Large intestine (tissue), 12 donors: ENCODE results near the gene OTUD6A. TPM values are rescaled to one million over a fixed set of nuclear protein-coding genes. Genes with fewer than 3 reads are reported as not detected.

Source experiments
- DNase-seq, 2 donors: peaks; one replicate each; pipeline versions ENCODE4 v3.0.0 to v3.0.0-alpha.2; 2013
- H3K27ac ChIP-seq: one replicate; pipeline ENCODE4 v1.5.1; 2013; ENCODE audit warnings: low read length
- H3K27me3 ChIP-seq: 2 replicates; pipeline ENCODE4 v1.6.1; 2013; ENCODE audit warnings: low read length; ENCODE audit not compliant: control insufficient read depth, insufficient read depth
- H3K36me3 ChIP-seq: 2 replicates; pipeline ENCODE4 v1.6.1; 2013; ENCODE audit warnings: low read length; ENCODE audit not compliant: control insufficient read depth, insufficient read depth
- H3K4me1 ChIP-seq: one replicate; pipeline ENCODE4 v1.6.1; 2013; ENCODE audit warnings: low read length; ENCODE audit not compliant: control insufficient read depth, insufficient read depth
- H3K4me3 ChIP-seq: one replicate; pipeline ENCODE4 v1.5.1; 2013; ENCODE audit warnings: low read length
- H3K9me3 ChIP-seq: one replicate; pipeline ENCODE4 v1.6.1; 2013; ENCODE audit warnings: mild to moderate bottlenecking, low read depth, low read length, moderate library complexity; ENCODE audit not compliant: control insufficient read depth
- WGBS: methylation state at CpG from one replicate; pipeline ENCODE4 v1.1.5; 2013; ENCODE audit warnings: low lambda C conversion rate; ENCODE audit not compliant: insufficient coverage; 5-methylcytosine and 5-hydroxymethylcytosine counted together
- long read RNA-seq, 11 donors: transcript quantifications; one replicate each; lab custom pipeline, GENCODE V29; 2026
- polyA plus RNA-seq: library from polyadenylated mRNA; unstranded; fragments of 120-200 nt; gene quantifications from one replicate; pipeline ENCODE4 v1.2.1, GENCODE V29; 2013

OTUD6A gene
- polyA plus RNA-seq, result not detected
- long read RNA-seq, donor 1, result 0 reads
- long read RNA-seq, donor 2, result 0 reads
- long read RNA-seq, donor 3, result 0 reads
- long read RNA-seq, donor 4, result 0 reads
- long read RNA-seq, donor 5, result 0 reads
- long read RNA-seq, donor 6, result 0 reads
- long read RNA-seq, donor 7, result 0 reads
- long read RNA-seq, donor 8, result 0 reads
- long read RNA-seq, donor 9, result 0 reads
- long read RNA-seq, donor 10, result 0 reads
- long read RNA-seq, donor 11, result 0 reads

GRCh38 chrX:70062076-70062475 is at the start of gene OTUD6A:
TSS of gene OTUD6A (plus strand) at chrX:70062457. CDS start at chrX:70062525, 68 bp downstream.
- no peaks in the 10 kb centered on the region for H3K27me3 ChIP-seq
- WGBS, result no CpG with 5 or more reads among the region's 14 CpGs
- no peaks in the 10 kb centered on the region for H3K9me3 ChIP-seq
- no peaks in the 10 kb centered on the region for H3K36me3 ChIP-seq
- no peak for DNase-seq
- no peak within 1 kb of the TSS for H3K4me3 ChIP-seq
- no peak within 1 kb of the TSS for H3K27ac ChIP-seq
- H3K4me1 ChIP-seq, result no peaks in the 10 kb centered on the region

GRCh38 chrX:70012756-70013155 is 49.5 kb upstream of the OTUD6A start:
- no peaks in the 10 kb centered on the region for H3K36me3 ChIP-seq
- no peak overlapping the region for H3K4me3 ChIP-seq
- H3K9me3 ChIP-seq, result no peaks in the 10 kb centered on the region
- DNase-seq, result no peak
- peaks cover 11% of the 10 kb centered on the region for H3K4me1 ChIP-seq
- no CpG with 5 or more reads among the region's 4 CpGs for WGBS
- H3K27me3 ChIP-seq, result no peaks in the 10 kb centered on the region
- H3K27ac ChIP-seq, result no peak overlapping the region

GRCh38 chrX:70013466-70014381 is 48.5 kb upstream of the OTUD6A start:
- H3K36me3 ChIP-seq, result no peaks in the 10 kb centered on the region
- WGBS, result no CpG with 5 or more reads among the region's 5 CpGs
- no peaks in the 10 kb centered on the region for H3K27me3 ChIP-seq
- H3K27ac ChIP-seq, result peak overlapping the region; percentile 73
- peak; percentile 44 to 73 for DNase-seq
- peaks cover 11% of the 10 kb centered on the region for H3K4me1 ChIP-seq
- H3K4me3 ChIP-seq, result no peak overlapping the region
- H3K9me3 ChIP-seq, result no peaks in the 10 kb centered on the region

- no peak for DNase-seq
- Histone ChIP-seq H3K27me3 (no peaks in the 10 kb centered on the region), H3K36me3 (no peaks in the 10 kb centered on the region), H3K27ac (no peak overlapping the region), H3K4me3 (no peak overlapping the region), H3K9me3 (no peaks in the 10 kb centered on the region), H3K4me1 (peaks cover 11% of the 10 kb centered on the region)
- no CpG with 5 or more reads among the region's 2 CpGs for WGBS
Measured at GRCh38 chrX:70016513-70016912, 45.7 kb upstream of the OTUD6A start.

GRCh38 chrX:70022616-70023015 is 39.6 kb upstream of the OTUD6A start:
- peak overlapping the region; percentile 77 for H3K27ac ChIP-seq
- no CpG with 5 or more reads among the region's 4 CpGs for WGBS

GRCh38 chrX:70025464-70025863 is 36.8 kb upstream of the OTUD6A start:
- WGBS, result no CpG with 5 or more reads among the region's 1 CpG
- H3K36me3 ChIP-seq, result no peaks in the 10 kb centered on the region
- no peaks in the 10 kb centered on the region for H3K27me3 ChIP-seq
- no peak for DNase-seq
- no peak overlapping the region for H3K4me3 ChIP-seq
- H3K4me1 ChIP-seq, result peaks cover 8% of the 10 kb centered on the region
- H3K27ac ChIP-seq, result no peak overlapping the region
- H3K9me3 ChIP-seq, result no peaks in the 10 kb centered on the region

More at GRCh38 chrX:70022616-70023015, 39.6 kb upstream of the OTUD6A start:
- H3K27me3 ChIP-seq, result no peaks in the 10 kb centered on the region
- H3K4me1 ChIP-seq, result peaks cover 8% of the 10 kb centered on the region
- no peaks in the 10 kb centered on the region for H3K36me3 ChIP-seq
- no peak overlapping the region for H3K4me3 ChIP-seq
- DNase-seq, result peak; percentile 54 to 80
- no peaks in the 10 kb centered on the region for H3K9me3 ChIP-seq

GRCh38 chrX:70026112-70026850 is 36.0 kb upstream of the OTUD6A start:
- H3K9me3 ChIP-seq, result no peaks in the 10 kb centered on the region
- no peaks in the 10 kb centered on the region for H3K36me3 ChIP-seq
- no peak overlapping the region for H3K4me3 ChIP-seq
- no peak for DNase-seq
- H3K27ac ChIP-seq, result no peak overlapping the region
- no peaks in the 10 kb centered on the region for H3K27me3 ChIP-seq
- no CpG with 5 or more reads among the region's 1 CpG for WGBS
- H3K4me1 ChIP-seq, result peaks cover 8% of the 10 kb centered on the region

- WGBS, result no CpG with 5 or more reads among the region's 4 CpGs
- no peak overlapping the region for H3K4me3 ChIP-seq
Measured at GRCh38 chrX:70026851-70027200, 35.4 kb upstream of the OTUD6A start.

GRCh38 chrX:70029863-70030262 is 32.4 kb upstream of the OTUD6A start:
- Histone ChIP-seq H3K27me3 (no peaks in the 10 kb centered on the region), H3K9me3 (no peaks in the 10 kb centered on the region), H3K4me3 (no peak overlapping the region), H3K36me3 (no peaks in the 10 kb centered on the region), H3K4me1 (no peaks in the 10 kb centered on the region), H3K27ac (no peak overlapping the region)
- no peak for DNase-seq
- WGBS, result no CpG with 5 or more reads among the region's 4 CpGs

More at GRCh38 chrX:70026851-70027200, 35.4 kb upstream of the OTUD6A start:
- DNase-seq, result no peak
- H3K27me3 ChIP-seq, result no peaks in the 10 kb centered on the region
- H3K27ac ChIP-seq, result no peak overlapping the region
- H3K4me1 ChIP-seq, result peaks cover 8% of the 10 kb centered on the region
- H3K36me3 ChIP-seq, result no peaks in the 10 kb centered on the region
- no peaks in the 10 kb centered on the region for H3K9me3 ChIP-seq

- H3K9me3 ChIP-seq, result no peaks in the 10 kb centered on the region
- no peak overlapping the region for H3K4me3 ChIP-seq
- no peaks in the 10 kb centered on the region for H3K4me1 ChIP-seq
- no peak overlapping the region for H3K27ac ChIP-seq
- H3K27me3 ChIP-seq, result no peaks in the 10 kb centered on the region
- DNase-seq, result peak; percentile 16 to 27
- no CpG with 5 or more reads among the region's 4 CpGs for WGBS
- H3K36me3 ChIP-seq, result no peaks in the 10 kb centered on the region
Measured at GRCh38 chrX:70030301-70030767, 31.9 kb upstream of the OTUD6A start.
